Panc1 (cell line): ENCODE results near the gene OAS2.

ENCODE experiments used
- CTCF ChIP-seq: fragments of 450-650 bp; IDR thresholded peaks from 2 replicates; pipeline ENCODE4 v1.5.1; 2017; ENCODE audit warnings: mild to moderate bottlenecking
- TF ChIP-seq, protein P1 (sequence below), 2 experiments: IDR thresholded peaks; 2 replicates each; pipeline ENCODE4 v1.6.1; 2011 to 2012; ENCODE audit warnings: low read depth in 2 of 2, control low read depth in 1 of 2, low read length in 1 of 2, mild to moderate bottlenecking in 1 of 2, moderate library complexity in 1 of 2; ENCODE audit not compliant: insufficient read depth in 1 of 2

- TF ChIP-seq CTCF = no peak
- TF ChIP-seq, protein P1, sequence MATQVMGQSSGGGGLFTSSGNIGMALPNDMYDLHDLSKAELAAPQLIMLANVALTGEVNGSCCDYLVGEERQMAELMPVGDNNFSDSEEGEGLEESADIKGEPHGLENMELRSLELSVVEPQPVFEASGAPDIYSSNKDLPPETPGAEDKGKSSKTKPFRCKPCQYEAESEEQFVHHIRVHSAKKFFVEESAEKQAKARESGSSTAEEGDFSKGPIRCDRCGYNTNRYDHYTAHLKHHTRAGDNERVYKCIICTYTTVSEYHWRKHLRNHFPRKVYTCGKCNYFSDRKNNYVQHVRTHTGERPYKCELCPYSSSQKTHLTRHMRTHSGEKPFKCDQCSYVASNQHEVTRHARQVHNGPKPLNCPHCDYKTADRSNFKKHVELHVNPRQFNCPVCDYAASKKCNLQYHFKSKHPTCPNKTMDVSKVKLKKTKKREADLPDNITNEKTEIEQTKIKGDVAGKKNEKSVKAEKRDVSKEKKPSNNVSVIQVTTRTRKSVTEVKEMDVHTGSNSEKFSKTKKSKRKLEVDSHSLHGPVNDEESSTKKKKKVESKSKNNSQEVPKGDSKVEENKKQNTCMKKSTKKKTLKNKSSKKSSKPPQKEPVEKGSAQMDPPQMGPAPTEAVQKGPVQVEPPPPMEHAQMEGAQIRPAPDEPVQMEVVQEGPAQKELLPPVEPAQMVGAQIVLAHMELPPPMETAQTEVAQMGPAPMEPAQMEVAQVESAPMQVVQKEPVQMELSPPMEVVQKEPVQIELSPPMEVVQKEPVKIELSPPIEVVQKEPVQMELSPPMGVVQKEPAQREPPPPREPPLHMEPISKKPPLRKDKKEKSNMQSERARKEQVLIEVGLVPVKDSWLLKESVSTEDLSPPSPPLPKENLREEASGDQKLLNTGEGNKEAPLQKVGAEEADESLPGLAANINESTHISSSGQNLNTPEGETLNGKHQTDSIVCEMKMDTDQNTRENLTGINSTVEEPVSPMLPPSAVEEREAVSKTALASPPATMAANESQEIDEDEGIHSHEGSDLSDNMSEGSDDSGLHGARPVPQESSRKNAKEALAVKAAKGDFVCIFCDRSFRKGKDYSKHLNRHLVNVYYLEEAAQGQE (IDR thresholded peaks at IDR 0.05; ENCODE audit: insufficient read depth in 1 of 2, low read depth in 2 of 2, low read length in 1 of 2) = no peak
Measured at GRCh38 chr12:112936264-112936663, 42.1 kb upstream of the OAS2 start.
